Head of caudate nucleus (tissue), 42 donors: ENCODE measurements around the gene FAF1.

Experiments used
- DNase-seq, 42 donors: peaks; one replicate each; pipeline versions ENCODE4 v3.0.0 to v3.0.0-alpha.2; 2020 to 2021; ENCODE audit warnings: mixed read lengths in 7 of 42
- intact Hi-C: fragments of 100-400 bp; cut with DNase I; formaldehyde crosslinking; loops from one replicate; pipeline ENCODE4 v1.15.0; 2022

Gene FAF1

DNA sequence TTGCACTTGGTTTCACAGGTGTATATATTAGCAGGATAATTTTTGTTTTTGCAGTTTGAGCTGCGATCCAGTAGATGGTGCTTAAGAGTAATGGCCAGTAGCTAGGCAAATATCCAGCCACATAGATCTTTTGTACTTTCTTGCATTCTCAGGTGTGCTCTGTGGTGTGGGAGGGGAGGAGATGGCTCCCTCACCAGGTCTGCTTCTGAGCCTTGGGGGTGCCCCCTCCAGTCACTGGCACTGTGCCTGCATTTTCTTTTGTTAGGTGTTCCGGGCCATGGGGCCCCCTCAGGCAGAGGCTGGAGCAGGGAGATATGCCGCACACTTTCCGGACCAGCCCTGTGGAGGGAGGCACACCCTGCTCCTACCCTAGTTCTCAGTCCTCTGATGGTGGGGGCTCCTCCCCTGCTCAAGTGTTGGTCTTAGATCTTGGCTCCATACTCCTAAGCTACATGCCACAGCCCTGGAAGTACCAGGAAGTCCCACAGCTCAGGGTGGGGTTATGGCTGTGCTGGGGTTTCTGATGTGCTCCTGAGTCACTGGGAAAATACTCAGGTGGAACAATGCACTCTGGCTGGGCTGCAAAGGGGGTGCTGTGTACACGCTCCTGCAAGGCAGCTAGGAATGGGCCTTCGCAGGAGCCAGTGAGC is 339.3 kb downstream of the FAF1 start:
- DNase-seq, result no peak
- intact Hi-C loops, result no loop called here

DNA sequence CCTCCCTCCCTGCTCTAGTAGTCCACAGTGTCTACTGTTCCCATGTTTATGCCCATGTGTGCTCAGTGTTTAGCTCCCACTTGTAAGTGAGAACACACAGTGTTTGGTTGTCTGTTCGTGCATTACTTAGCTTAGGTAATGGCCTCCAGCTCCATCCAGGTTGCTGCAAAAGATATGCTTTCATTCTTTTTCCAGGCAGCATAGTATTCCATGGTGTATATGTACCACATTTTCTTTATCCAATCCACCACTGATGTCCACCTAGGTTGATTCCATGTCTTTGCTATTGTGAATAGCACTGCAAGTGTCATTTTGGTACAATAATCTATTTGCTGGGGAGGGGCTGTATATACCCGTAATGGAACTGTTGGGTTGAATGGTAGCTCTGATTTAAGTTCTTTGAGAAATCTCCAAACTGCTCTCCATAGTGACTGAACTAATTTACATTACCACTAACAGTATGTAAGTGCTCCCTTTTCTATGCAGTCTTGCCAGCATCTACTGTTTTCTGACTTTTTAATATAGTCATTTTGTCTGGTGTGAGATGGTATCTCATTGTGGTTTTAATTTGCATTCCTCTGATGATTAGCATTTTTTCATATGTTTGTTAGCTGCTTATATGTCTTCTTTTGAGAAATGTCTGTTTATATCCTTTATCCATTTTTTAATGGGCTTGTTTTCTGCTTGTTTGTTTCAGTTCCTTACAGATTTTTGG is 344.9 kb downstream of the FAF1 start:
- intact Hi-C loops, result no loop called here

DNA sequence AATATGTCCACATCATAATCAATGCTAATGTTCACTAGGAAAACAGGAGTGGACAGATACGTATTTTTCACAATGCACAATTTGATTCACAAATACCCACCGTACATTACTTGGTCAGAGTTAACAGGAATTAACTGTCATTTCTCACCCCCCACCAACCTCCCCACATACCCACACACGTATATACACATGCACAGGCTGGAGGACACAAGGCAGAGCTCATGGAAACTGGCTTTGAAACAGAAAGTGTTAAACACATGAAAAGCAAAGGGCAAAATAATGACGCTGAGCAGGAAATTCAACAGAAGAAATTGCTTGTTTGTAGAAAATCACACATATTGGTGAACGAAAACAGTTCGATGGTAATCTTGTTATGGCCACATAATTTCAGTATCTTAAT is 348.4 kb downstream of the FAF1 start:
- DNase-seq, result no peak
- intact Hi-C loops, result no loop called here

More for the DNA sequence above, 344.9 kb downstream of the FAF1 start:
- DNase-seq, result no peak

DNA sequence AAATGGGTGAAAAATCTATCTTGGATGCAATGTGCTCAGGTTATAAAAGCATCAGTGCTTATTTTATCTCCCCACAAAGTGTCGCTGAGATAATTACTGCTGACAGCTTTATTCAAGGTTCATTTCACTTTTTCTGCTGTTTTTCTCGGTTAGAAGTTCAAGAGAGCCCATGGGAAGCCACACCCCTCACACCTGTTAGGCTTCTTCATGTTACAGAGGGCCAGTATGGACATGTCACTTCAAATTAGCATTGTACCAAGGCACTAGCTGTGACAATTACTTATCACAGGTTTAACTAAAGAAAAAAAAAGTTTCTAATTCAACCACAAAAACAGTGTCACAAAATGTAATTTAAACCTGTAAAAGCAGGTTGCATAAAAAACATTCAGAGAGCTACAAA is 349.5 kb downstream of the FAF1 start:
- intact Hi-C loops, result no loop called here
- DNase-seq, result no peak

DNA sequence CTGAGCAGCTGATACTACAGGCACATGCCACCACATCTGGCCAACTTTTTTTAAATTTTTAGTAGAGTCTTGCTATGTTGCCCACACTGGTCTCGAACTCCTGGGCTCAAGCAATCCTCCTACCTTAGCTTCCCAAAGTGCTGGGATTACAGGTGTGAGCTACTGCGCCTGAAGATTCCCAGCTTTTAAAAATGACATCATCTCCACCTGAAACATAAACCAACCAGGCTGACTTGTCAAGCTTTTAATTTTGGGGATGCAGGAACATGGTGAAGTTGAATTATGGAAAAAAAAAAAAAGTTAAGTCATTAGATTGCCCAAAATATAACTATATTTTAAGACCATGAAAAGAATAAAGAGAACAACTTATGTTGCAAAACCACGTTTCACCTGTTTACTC is 350.6 kb downstream of the FAF1 start:
- intact Hi-C loops, result no loop called here
- no peak for DNase-seq

DNA sequence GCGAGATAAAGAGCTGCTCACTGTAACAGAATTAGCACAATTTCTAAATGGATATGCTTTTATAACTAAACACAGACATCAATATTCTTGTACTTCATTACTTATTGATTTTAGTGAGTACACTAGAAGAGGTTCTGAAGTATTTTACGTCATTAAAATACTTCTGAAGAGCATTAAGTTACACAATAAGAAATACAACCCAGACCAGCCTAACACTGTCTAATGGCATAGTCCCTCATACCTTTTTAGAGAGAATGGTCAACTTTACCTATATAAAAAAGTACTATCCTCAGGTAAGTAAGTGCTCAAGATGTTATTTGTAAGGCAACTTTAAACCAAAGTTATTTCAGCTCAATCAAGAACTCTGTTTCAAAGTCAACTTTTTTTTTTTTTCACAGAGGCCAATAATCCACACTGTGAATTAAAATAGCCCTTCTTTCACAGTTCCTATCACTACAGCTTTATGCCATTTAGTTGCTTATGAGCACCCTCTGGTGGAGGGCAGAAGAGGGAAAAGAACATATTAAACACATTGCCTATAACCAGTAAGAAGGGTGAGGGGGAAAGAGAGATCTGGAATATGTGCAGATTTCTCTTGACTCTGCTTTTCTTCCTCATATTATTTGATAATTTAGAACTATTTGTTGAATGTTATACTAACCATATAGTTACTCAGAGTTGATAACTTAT is 354.7 kb downstream of the FAF1 start:
- intact Hi-C loops, result no loop called here

DNA sequence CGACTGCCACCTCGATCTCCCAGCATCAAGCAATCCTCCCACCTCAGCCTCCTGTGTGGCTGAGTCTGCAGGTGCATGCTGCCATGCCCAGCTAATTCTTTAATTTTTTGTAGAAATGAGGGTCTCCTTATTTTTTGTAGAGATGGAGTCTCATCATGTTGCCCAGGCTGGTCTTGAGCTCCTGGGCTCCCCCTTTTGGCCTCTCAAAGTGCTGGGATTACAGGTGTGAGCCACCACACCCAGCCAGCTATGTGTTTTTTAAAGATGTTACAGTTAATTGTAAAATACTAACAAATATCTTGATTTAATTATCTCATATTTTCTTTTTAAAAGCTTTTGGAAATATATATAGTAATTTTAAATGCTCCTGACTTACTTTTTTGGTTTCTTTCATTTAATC is 355.5 kb downstream of the FAF1 start:
- DNase-seq, result no peak
- intact Hi-C loops, result no loop called here

More for the DNA sequence above, 354.7 kb downstream of the FAF1 start:
- peak in 6 of 42 donors; percentile 14 to 48 (median 30) for DNase-seq

DNA sequence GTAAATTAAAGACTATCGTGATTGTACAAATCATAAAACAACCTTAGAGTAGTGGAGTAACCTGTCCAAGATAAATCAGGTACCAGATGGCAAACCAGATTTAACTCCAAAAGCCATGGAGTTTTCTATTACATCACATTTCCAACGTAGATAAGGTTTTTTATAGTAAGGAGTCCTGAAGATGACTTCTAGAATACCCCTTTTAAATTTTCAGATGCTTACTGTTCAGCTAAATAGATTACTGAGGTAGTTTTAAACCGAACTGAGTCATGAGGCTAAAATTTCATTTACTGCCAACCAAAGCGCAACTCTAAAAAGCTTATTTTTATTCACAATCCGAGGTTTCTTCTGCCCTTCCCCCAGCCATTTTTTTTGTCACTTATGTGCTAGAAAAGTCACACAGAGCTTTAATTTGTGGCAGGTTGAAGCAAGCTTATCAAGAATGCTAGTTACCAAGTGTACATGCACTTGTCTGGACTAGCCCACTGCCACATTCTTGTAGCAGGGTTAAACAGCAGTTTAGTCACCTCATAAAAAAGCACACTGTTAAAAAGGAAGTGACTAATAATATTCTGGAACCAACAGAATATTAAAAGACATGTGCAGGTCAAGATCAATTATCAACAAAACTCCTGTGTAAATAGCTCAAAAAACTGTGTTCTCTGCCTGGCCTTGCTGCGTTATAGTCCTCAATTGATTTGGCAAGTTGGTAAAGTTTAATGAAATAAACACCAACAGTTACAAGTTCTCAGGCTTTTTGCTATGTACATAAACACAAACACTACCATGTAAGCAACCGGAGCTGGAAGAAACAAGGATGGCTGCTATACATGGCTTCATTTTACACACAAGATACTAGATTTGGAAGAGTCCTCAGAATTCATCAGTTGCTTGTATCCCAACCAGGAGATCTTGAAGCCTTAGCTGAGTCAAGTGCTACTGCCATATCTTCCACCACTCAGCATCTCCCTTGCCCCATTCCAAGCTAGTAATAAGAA is 356.5 kb downstream of the FAF1 start:
- DNase-seq, result no peak
- intact Hi-C loops, result no loop called here

DNA sequence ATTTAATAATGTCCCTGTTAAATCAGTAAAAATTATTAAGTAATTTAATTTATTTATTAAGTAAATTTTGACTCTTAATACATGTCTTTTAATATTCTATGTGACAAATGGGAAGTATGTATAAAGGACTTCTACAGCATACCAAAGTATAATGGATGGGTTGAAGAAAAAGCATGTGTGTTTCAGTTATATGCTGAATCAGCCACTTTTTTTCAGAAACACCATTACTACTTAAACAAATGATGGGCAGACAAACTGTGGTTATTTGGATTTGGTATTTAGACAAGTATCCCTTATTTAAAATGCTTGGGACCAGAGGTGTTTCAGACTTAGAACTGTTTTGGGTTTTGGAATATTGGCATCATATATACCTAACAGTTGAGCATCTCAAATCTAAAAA is 360.5 kb downstream of the FAF1 start:
- no peak for DNase-seq
- intact Hi-C loops, result no loop called here

DNA sequence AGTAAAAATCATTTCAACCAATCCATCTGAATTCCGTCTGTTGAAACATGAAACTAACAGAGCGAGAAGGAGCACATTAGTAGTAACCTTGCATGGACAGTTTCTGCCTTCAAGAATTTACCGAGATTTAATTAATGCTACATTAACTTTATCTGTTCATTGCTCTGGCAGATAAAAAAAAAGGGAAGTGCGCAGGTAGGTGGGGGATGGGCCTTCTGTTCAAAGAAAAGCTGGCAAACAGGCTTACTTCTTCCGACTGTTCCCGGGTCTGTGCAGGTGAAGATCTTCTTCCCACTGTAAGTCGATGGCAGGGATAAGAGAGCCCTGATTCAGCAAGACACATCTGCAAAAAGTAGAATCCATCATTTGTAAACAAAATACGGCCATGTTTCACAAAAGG is 364.2 kb downstream of the FAF1 start:
- intact Hi-C loops, result no loop called here
- DNase-seq, result no peak

DNA sequence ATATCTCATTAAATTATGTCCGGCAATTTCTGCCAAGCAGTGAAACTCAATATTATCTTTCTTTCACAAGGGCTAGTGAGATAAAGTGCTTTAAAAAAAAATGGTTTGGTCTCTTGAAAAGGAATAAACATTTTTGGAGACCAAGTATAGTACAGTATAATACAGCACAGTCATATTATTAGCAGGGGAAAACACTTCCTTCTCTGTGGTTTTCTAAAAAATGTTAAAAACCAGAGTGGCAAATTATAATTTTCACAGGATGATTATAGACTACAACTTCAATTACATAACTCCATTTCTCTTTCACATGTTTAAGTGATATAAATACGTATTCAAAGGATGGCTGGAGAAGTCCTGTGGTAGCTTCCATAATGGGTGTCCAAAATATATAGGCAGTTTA is 366.6 kb downstream of the FAF1 start:
- intact Hi-C loops, result no loop called here
- DNase-seq, result no peak

DNA sequence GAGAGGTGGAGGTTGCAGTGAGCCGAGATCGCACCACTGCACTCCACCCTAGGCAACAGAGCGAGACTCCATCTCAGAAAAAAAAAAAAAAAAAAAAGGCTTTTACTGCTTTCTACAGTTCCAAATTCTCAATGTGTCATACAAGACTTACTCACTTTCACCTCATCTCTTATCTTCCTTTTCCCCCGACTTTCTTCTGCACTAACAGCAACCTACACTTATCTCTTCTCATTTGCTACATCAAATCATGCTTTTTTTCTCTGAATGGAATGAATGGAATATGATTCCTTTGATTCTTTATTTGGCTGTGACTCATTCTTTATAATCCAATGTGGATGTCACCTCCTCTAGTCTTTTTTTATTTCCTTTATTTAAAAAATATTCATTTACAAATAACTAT is 368.5 kb downstream of the FAF1 start:
- no peak for DNase-seq
- intact Hi-C loops, result no loop called here

DNA sequence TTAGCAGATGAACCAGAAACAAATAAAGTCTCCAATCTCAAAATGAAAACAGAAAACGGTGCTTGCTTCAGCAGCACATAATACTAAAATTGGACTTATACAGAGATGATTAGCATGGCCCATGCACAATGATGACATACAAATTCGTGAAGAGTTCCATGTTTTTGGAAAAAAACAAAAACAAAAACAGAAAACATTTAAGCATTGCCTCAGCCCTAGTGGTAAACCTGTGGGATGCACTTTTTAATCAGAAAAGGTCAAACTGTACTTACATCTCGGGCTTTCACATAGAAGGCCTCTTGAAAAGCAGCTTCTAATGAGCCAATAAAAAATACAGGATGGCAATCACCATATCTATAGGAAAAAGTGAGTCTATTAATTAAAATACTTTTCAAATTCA is 377.7 kb downstream of the FAF1 start:
- intact Hi-C loops, result no loop called here

DNA sequence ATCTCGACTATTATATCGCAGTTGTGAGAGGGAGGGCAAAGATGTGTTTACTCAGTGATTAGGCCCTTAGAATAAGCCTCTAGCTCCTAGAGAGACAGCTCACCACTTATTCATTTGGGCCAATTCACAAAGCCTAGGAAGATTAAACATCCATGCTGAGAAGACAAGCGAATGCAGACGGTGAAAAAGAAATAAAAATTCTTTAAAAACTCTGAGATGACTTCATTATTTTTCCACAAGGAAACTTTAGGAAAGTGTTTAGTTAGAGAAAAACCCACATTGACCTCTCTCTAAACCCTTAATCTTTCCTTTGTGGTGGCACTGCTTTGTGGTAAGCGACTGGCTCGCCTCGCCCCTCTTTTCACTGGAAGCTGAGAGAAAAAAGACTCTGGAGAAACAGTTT is 390.0 kb downstream of the FAF1 start:
- intact Hi-C loops, result no loop called here
- DNase-seq, result no peak

More for the DNA sequence above, 377.7 kb downstream of the FAF1 start:
- DNase-seq, result no peak

DNA sequence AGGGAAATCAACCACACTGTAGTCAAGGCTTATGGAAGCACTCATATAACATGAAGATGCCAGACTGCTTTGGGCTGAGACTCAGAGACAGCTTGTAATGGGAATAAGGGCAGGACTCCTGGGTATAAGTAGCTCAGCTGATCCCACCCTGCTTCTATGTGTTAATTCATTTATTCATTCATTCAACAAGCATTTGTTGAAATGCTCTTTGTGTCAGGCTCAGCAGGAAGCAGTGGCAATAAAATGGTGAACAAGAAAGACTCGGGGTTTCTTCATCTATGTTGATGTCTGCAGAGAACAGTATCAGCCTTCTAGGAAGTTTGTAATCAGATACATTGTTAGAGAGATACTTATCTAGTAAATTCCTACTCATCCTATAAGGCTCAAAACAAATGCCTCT is 391.3 kb downstream of the FAF1 start:
- no peak for DNase-seq
- intact Hi-C loops, result no loop called here

DNA sequence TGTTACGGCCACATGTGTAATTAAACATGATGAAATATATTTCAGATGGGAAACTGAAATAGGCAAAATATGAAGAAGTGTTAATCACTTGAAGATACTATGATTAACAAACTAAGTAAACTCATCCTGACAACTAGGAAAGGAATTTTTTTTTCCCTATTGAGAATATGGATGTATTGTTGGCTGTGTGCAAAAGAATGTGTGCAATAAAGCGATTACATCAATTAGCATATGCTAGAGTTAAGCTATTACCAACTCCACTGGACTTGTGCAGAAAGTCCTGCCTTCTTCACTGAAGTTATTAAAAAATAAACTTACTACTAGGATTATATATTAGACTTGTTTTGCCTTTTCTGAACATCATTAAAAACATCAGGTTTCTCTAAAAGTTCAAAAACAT is 393.7 kb downstream of the FAF1 start:
- no peak for DNase-seq
- intact Hi-C loops, result no loop called here

DNA sequence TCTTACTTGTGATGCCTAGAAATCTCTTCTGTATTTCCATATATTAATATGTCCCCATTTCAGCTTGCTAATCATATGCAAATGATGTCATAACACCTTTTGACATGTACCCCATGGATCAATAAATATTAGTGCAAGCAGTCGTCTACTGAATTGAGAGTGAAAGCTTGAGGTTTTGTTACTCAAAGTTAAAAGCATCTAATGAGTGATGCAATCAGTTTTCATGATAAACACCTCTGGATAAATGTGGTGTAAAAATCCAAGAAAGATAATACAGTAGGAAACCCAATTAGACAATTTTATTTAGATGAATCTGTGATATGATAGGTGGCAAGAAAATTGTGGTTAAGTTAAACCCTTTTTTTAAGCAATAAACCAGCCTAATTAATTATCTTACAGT is 395.6 kb downstream of the FAF1 start:
- DNase-seq, result no peak
- intact Hi-C loops, result no loop called here

DNA sequence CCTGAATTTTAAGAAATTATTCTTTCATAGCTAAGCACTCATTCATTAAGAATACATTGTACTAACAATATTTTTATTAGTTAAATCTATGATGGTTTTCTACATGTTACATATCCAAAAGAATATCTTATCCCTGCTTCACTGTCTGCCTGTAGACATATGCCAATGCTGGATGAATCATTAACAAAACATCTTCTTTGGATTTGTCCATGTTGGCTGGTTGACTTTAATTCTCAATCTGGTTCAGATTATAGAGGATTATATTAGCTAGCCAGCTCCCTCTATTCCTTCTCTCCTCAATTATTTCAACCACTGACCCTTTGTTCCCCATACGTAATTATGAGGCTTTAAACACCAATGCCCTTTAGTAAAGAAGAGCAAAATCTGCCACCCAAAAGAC is 398.0 kb downstream of the FAF1 start:
- intact Hi-C loops, result no loop called here
- DNase-seq, result no peak

DNA sequence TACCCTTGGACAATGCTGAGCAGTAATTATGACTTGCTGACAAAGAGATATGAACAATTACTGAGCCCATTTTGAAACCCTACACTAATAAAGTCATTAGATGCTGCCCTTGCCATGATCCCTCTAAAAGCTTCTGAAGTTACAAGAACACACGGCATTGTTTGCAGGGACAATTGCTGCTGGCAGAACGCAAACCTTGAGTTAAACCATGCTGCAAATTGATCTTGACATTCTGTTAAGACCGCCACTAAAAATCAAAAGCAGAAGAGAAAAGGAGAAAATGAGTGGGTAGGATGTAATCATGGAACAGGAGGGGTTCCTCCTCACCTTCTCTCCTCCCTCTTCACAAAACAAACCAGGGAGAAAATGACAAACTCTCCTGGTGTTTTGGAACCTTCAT is 400.6 kb downstream of the FAF1 start:
- intact Hi-C loops, result no loop called here
- no peak for DNase-seq
